HL-60/S4 (cell line): ENCODE data around the gene UBA7.
"Not testable (repeated sequence)": the region's sequence is repeated elsewhere in the genome, so short reads cannot be mapped to it uniquely, and the experiment has no call there.

ENCODE experiments used
- in situ Hi-C: fragments of 300-500 bp; cut with MboI; formaldehyde crosslinking; loops from 2 replicates; pipeline ENCODE4 v1.14.3; 2022; ENCODE audit warnings: low sequenced_read_pairs

The UBA7 gene

GRCh38 chr3:49785565-49786356 lies 28.0 kb downstream of the UBA7 start:
- in situ Hi-C loops: no loop called here

GRCh38 chr3:49782277-49782676 lies 31.5 kb downstream of the UBA7 start:
- in situ Hi-C loops: not testable (repeated sequence)

GRCh38 chr3:49781415-49782199 lies 32.1 kb downstream of the UBA7 start:
- in situ Hi-C loops: no loop called here

- in situ Hi-C loops: not testable (repeated sequence)
Observed at GRCh38 chr3:49780975-49781365, 32.8 kb downstream of the UBA7 start.

GRCh38 chr3:49780080-49780974 lies 33.4 kb downstream of the UBA7 start:
- in situ Hi-C loops: no loop called here

GRCh38 chr3:49779358-49780079 lies 34.2 kb downstream of the UBA7 start:
- in situ Hi-C loops: no loop called here

GRCh38 chr3:49776101-49776500 lies 37.7 kb downstream of the UBA7 start:
- in situ Hi-C loops: not testable (repeated sequence)

- in situ Hi-C loops: no loop called here
Observed at GRCh38 chr3:49775538-49775937, 38.2 kb downstream of the UBA7 start.

GRCh38 chr3:49772703-49773102 lies 41.0 kb downstream of the UBA7 start:
- in situ Hi-C loops: no loop called here

GRCh38 chr3:49771340-49771938 lies 42.3 kb downstream of the UBA7 start:
- in situ Hi-C loops: no loop called here

- in situ Hi-C loops: no loop called here
Observed at GRCh38 chr3:49769926-49770325, 43.8 kb downstream of the UBA7 start.

- in situ Hi-C loops: no loop called here
Observed at GRCh38 chr3:49769286-49769915, 44.4 kb downstream of the UBA7 start.

GRCh38 chr3:49763981-49764380 lies 49.8 kb downstream of the UBA7 start:
- in situ Hi-C loops: no loop called here

- in situ Hi-C loops: no loop called here
Observed at GRCh38 chr3:49761661-49762060, 52.1 kb downstream of the UBA7 start.

GRCh38 chr3:49759226-49759625 lies 54.5 kb downstream of the UBA7 start:
- in situ Hi-C loops: no loop called here

- in situ Hi-C loops: no loop called here
Observed at GRCh38 chr3:49757197-49757596, 56.6 kb downstream of the UBA7 start.

GRCh38 chr3:49756036-49756435 lies 57.7 kb downstream of the UBA7 start:
- in situ Hi-C loops: no loop called here
